ENCODE results near the gene DISC1.
"Not testable (repeated sequence)": the region's sequence is repeated elsewhere in the genome, so short reads cannot be mapped to it uniquely, and the experiment has no call there.

Gene DISC1

GRCh38 chr1:231931846-231932454 lies 305.4 kb downstream of the DISC1 start:
- DNase-seq (ENCODE audit: low read depth), result no peak

- no peak for DNase-seq (ENCODE audit: low read depth)
Measured at GRCh38 chr1:231933711-231934626, 307.4 kb downstream of the DISC1 start.

GRCh38 chr1:231934797-231935196 lies 308.2 kb downstream of the DISC1 start:
- DNase-seq (ENCODE audit: low read depth), result no peak

GRCh38 chr1:231935856-231936255 lies 309.3 kb downstream of the DISC1 start:
- no peak for DNase-seq (ENCODE audit: low read depth)

- no peak for DNase-seq (ENCODE audit: low read depth)
Measured at GRCh38 chr1:231936983-231937775, 310.6 kb downstream of the DISC1 start.

GRCh38 chr1:231938211-231938610 lies 311.6 kb downstream of the DISC1 start:
- no peak for DNase-seq (ENCODE audit: low read depth)

GRCh38 chr1:231938711-231939110 lies 312.1 kb downstream of the DISC1 start:
- DNase-seq (ENCODE audit: low read depth), result no peak

- DNase-seq (ENCODE audit: low read depth), result no peak
Measured at GRCh38 chr1:231939118-231939517, 312.5 kb downstream of the DISC1 start.

DNA sequence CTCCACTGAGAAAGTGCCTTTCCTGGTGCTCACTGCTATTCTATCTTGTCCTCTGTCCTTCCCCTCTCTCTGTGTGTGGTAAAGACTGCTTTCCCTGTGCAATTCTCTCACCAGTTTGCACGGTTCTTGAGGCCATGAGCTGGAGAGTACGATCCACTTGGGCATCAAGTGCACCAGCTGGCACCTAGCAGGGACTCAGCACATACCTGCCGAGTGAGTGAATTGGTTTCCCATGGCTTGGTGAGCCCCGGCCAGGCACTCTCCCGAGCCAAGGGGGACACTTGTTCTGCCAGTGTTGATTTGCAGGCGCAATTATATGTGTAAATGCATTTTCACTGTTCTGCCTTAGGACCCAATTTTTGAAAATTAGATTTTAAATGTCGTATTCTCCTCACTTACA lies 313.5 kb downstream of the DISC1 start:
- no peak for DNase-seq (ENCODE audit: low read depth)

DNA sequence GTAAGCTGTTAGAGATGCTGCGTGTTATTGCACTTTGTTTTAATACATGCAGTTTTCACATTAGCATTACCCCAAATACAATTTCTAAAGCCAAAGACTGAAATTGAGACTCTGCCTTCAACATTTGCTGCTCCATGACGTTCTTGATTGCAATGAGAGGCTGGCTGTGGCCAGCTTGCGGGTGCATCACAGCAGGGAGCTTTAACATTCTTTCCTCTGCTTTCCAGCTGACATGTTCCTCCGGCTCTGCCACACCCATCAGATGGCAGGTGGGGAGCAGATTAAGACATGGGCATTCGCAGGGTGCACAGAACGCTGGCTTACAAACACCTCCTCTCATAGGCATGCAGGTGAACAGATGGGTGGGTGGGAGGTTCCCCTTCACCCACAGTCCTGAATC lies 314.1 kb downstream of the DISC1 start:
- DNase-seq (ENCODE audit: low read depth), result no peak

DNA sequence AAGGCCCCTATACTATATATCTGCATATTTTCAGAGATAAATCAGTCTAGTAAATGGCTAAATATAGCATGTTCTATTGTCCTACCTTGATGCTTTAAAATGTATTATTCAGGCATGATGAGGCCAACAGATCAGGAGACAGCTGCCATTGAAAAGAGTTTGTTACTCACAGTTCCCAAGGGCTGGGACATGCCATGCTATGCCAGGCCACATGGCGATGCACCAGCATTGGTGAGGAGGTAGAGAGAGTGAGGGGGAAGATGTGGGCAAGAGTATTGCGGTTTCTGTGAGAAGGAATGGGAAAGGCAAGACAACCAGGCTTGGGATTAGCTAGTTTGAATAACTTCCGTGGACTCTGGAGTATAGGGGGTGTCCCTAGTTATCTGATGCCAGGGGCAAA lies 316.5 kb downstream of the DISC1 start:
- DNase-seq (ENCODE audit: low read depth), result no peak

DNA sequence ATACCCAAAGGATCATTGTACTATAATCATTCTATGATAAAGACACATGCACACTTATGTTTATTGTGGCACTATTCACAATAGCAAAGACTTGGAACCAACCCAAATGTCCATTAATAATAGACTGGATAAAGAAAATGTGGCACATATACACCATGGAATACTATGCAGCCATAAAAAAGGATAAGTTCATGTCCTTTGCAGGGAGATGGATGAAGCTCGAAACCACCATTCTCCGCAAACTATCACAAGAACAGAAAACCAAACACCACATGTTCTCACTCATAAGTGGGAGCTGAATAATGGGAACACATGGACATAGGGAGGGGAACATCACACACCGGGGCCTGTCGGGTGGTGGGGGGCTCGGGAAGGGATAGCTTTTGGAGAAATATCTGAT lies 321.5 kb downstream of the DISC1 start:
- not testable (repeated sequence) for DNase-seq (ENCODE audit: low read depth)

GRCh38 chr1:231949277-231950091 lies 322.9 kb downstream of the DISC1 start:
- no peak for DNase-seq (ENCODE audit: low read depth)

GRCh38 chr1:231950331-231951128 lies 323.9 kb downstream of the DISC1 start:
- DNase-seq (ENCODE audit: low read depth), result no peak

- no peak for DNase-seq (ENCODE audit: low read depth)
Measured at GRCh38 chr1:231951374-231951773, 324.8 kb downstream of the DISC1 start.

GRCh38 chr1:231952154-231952553 lies 325.6 kb downstream of the DISC1 start:
- no peak for DNase-seq (ENCODE audit: low read depth)

DNA sequence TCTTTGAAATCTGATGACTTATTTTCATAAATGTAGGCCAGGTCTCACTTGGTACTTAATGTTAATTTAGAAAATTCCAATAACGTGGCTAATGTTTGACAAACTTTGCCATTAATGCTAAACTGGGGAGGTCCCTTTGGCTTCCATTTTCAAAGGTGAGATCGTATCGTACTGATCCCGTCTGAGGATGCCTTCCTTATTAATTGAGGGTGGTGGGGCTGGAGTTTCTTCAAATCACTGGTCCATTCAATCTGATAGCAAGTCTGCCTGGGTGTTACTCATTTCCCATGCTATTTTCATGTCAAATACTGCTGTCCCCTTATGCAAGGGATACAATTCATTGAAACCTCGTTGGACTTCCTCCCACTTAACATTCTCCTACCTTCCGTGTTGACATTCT lies 327.1 kb downstream of the DISC1 start:
- no peak for DNase-seq (ENCODE audit: low read depth)

DNA sequence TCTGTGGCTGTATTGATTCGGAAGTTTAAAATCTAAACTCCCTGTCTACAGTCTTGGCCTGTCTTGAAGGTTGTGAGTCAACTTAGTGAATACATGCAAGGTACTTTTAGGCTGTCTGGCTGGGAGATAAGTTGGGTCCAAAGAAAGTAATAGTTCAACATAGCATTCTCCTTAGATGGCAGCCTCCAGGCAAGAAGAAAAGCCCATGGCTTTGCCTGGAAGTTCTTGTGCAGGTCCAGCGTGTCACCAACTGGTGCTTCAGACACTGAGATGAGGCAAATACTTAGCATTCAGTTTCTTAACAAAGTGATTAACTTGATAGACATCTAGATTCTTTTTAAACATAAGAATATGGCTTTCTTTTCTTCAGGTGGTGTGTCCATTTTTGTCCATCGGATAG lies 328.2 kb downstream of the DISC1 start:
- no peak for DNase-seq (ENCODE audit: low read depth)

DNA sequence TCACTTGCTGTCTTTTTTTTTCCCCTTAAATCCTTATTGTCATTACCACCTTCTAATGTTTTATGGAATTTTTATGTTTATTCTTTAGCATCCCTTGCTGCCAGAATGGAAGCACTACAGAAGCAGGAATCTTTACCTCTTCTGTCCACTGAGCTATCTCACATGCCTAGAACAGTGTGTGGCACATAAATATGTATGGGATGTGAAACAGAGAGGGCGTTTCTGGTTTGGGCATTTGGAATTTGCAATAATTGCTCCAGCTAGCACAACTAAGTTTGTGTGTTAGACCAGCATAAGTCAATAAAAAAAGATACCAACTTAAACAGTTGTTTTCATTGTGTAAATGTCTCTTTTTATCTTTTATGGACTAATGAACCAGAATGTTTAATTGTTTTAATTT lies 330.8 kb downstream of the DISC1 start:
- DNase-seq (ENCODE audit: low read depth), result no peak

DNA sequence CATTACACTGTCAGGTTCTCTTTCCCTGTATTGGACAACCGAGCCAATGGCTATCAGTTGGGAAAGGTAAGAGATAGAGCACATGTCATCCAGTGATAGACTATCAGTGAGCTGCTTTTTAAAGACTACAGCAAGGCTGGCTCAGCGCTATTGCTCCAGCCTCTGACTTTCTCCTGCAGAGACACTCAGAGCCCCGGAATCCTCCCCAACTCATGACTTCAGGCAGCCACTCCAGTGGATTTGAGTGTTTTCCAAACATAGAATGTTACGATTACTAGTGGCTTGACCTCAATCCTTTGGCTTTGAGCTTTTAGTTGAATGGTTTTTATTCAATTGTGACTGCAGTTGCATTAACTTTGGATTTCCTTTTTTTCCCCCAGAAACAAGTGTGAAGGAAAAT lies 331.9 kb downstream of the DISC1 start:
- DNase-seq (ENCODE audit: low read depth), result no peak
